ENCODE results near the gene VAX1.

VAX1 gene

GRCh38 chr10:117167346-117167788 is 29.3 kb upstream of the VAX1 start:
- no peak for TF ChIP-seq CTCF (IDR thresholded peaks at IDR 0.05; ENCODE audit: low read depth, low read length)

DNA sequence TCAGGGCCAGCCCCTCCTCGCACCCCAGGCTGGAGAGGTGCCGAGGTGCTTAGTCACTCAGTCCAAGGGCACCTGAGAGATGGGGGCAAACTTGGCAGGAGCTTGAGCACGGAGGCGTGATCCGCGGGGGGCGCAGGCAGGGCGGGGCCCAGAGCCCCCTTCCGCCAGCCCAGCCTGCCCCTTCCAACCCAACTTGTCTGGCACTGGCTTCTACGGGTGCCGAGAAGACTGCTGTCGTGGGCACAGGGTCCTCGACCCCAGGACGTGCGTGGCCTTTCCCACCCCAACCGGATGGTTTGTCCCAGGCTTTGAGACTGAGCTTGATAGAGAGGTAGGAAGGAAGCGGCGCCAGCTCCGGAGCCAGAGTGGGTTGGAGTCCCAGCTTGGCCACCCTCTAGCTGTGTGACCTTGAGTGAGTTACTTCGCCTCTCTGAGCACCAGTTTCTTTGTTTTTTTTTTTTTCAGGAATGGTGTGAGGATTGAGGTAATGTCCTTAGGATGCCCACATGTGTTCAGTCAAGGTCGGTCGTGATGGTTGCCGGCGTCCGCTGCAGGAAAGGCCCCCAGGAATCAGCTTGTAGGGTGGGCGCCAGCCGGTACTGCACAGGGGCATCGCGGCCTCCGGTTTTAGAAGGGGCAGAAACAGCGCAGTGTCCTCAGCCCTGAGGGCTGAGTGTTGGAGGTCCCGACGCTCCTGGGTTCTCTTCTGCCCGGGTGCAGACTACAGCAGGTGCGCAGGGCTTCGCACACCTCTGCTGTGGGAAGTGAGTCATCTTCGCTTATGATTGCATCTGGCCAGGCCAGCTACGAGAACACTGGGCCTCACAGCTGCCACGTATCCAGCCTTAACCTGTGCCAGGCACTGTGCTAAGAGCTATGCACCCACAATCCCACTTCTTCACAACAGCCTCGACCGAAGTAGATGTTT is 28.6 kb upstream of the VAX1 start:
- no peak for DNase-seq (ENCODE audit: extremely low read depth, low read depth)
- TF ChIP-seq CTCF (IDR thresholded peaks at IDR 0.05; ENCODE audit: low read depth, low read length): no peak

More at GRCh38 chr10:117167346-117167788, 29.3 kb upstream of the VAX1 start:
- DNase-seq (ENCODE audit: extremely low read depth, low read depth): no peak

DNA sequence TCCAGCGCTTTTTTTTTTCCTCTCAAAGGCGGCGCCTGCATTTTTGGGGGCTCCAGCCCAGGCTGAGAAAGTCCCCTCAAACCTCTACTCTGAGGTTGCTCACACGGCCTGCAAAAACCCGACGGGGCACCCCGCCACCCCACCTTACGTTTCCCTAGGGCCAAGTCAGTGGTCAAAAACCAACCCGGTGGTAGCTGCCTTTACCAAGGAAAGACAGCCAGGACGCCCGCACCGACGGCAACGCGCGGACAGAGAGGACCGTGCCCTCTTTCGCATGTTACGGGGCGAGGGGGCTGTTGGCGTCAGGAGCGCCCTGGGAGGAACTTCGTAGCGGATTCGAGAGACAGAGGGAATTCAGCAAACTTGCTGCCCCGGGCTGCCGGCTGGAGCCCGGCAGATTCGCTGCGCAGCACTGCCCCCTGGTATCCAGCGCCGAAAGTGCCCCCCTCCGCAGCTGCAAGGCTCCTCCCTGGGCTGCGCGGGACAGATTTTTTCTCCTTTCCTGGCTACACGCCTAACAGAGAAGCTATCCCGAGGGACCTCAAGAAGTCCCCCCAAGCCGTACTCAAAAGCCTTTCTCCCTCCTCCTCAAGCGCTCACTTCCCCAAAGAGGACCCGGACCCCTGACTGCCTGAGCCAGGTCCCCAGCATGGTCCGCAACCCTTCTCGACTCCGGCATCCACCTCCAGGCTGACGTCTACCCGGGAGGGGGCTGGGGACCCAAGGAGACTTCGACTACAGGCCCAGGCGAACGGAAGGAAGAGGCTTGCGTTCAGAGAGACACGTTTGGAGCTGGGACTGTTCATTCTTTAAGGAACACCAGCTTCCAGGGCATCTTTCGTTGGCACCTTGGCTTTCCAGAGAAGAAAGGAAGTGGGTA is 27.7 kb upstream of the VAX1 start:
- TF ChIP-seq CTCF (IDR thresholded peaks at IDR 0.05; ENCODE audit: low read depth, low read length): peak; percentile 64
- no peak for DNase-seq (ENCODE audit: extremely low read depth, low read depth)

GRCh38 chr10:117164592-117165537 is 26.8 kb upstream of the VAX1 start:
- DNase-seq (ENCODE audit: extremely low read depth, low read depth): no peak
- no peak for TF ChIP-seq CTCF (IDR thresholded peaks at IDR 0.05; ENCODE audit: low read depth, low read length)

- DNase-seq (ENCODE audit: extremely low read depth, low read depth): no peak
These were observed 26.0 kb upstream of the VAX1 start for GRCh38 chr10:117163954-117164548.

More at GRCh38 chr10:117163954-117164548, 26.0 kb upstream of the VAX1 start:
- TF ChIP-seq CTCF (IDR thresholded peaks at IDR 0.05; ENCODE audit: low read depth, low read length): no peak
